Measurements from ENCODE around the gene SYCE1.
"Not testable (repeated sequence)": the region's sequence is repeated elsewhere in the genome, so short reads cannot be mapped to it uniquely, and the experiment has no call there.

Gene SYCE1

GRCh38 chr10:133557381-133557780 lies 8.0 kb downstream of the SYCE1 start:
- DNase-seq (ENCODE audit: low read depth) = no peak

- DNase-seq (ENCODE audit: low read depth) = no peak
These were observed 9.9 kb downstream of the SYCE1 start for GRCh38 chr10:133555521-133555920.

GRCh38 chr10:133554600-133554999 lies 10.8 kb downstream of the SYCE1 start:
- DNase-seq (ENCODE audit: low read depth) = no peak

DNA sequence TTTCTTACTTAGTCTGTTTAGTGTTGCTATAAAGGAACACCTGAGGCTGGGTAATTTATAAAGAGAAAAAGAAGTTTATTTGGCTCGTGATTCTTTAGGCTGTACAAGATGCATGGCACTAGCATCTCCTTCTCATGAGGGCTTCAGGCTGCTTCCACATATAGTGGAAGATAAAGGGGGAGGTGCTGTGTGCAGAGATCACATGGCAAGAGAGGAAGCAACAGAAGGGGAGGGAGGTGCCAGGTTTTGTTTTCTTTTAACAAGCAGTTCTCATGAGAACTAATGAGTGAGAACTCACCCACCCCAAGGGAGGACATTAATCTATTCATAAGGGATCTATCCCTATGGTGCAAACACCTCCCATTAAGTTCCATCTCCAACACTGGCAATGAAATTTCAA lies 20.9 kb downstream of the SYCE1 start:
- DNase-seq (ENCODE audit: low read depth) = no peak

DNA sequence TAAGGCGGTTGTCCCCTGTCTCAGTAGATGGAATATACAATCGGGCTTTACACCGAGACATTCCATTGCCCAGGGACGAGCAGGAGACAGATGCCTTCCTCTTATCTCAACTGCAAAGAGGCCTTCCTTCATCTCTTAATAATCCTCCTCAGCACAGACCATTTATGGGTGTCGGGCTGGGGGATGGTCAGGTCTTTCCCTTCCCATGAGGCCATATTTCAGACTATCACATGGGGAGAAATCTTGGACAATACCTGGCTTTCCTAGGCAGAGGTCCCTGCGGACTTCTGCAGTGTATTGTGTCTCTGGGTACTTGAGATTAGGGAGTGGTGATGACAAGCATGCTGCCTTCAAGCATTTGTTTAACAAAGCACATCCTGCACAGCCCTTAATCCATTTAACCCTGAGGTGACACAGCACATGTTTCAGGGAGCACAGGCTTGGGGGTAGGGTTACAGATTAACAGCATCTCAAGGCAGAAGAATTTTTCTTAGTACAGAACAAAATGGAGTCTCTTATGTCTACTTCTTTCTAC lies 23.9 kb downstream of the SYCE1 start:
- DNase-seq (ENCODE audit: low read depth) = not testable (repeated sequence)

DNA sequence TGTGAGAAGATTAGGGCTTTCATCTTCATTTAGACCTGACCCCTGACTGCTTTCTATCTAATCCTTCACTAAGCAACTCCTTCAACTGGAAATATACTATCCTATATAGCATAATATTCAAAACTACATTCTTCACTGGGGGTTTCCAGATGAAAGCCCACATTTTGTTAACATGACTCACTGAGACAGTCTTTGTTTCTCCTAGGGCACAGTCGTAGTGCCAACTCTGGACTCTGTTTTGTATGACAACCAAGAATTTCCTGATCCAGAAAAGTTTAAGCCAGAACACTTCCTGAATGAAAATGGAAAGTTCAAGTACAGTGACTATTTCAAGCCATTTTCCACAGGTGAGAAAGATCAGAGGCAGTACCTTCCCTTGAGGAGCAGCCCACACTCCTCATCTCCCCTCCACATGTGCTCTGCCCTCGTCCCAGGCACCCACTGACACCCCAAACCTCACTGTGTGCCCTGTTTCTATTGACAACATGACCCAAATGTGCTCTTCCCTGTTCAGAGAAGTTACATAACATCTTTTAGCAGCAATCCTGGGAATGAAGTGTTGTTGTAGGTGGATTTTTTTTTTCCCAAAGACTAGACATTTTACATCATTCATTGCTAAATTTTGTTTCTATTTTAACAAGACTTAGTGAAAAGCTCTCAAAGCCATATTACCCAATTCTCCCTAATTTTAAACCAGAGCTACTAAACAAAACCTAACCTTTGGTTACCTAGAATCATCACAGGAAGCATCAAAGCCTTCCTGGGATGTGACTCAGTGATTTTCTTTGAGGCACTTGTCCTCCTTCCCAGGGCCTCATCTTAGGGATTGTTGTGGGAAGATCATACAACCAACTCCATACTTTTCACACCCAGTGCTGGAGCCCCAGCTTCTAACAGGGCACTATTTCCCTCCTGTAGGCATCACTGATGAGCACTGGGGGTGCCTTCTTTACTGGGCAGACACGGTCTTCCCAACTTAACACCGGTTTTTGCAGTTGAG lies 27.5 kb downstream of the SYCE1 start:
- no peak for DNase-seq (ENCODE audit: low read depth)

DNA sequence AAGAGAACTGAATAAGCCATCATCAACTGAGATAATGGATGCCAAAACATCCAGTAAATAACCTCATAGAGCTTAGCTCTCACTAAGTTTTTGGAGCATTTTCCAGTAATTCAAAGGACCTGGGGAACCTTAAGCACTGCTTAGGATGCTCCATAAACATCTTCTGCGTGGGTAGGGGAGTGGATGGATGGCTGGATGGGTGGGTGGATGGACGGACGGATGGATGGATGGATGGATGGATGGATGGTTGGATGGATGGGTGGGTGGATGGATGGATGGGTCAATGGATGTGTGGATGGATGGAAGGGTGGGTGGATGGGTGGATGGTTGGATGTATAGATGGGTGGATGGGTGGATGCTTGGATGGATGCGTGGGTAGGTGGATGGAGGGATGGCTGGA lies 29.2 kb downstream of the SYCE1 start:
- no peak for DNase-seq (ENCODE audit: low read depth)

GRCh38 chr10:133534417-133534816 lies 31.0 kb downstream of the SYCE1 start:
- DNase-seq (ENCODE audit: low read depth) = no peak

DNA sequence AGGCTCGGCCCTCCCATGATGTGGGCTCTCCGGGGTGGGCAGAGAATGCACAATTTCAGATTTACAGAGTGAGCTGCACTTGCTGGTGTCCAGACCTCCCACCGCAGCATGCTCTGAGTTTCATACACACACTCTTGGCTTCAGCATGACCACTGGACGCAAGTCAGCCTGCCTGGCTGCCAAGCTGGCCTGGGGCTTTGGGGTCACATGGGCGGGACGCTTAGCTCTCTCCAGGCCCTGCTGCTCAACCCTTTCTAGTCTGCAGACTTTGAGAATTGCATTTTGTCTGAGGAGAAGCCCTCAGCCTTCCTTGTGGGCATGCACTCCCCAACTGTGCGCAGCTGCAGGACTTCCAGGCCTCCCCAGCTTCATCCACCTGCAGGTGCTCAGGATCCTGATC lies 32.5 kb downstream of the SYCE1 start:
- no peak for DNase-seq (ENCODE audit: low read depth)

DNA sequence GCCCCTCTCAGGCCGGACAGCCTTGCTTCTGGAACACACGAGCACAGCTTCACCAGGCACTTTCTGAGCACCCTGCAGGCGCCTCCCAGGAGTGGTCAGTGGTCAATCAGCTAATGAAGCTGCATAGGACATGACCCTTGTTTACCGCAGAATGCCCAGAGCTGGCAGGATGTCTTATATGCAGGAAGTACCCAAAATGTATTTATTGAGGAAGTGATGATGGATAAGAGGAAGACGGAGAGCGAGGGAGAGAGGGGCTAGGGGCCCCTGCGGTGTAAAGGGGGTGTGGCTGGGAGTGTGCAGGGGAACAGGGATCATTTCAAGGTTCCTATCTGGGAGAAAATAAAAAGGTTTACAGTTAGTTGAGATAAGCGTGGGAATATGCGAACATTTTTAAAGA lies 34.9 kb downstream of the SYCE1 start:
- no peak for DNase-seq (ENCODE audit: low read depth)

GRCh38 chr10:133529576-133529946 lies 35.8 kb downstream of the SYCE1 start:
- DNase-seq (ENCODE audit: low read depth) = no peak

GRCh38 chr10:133528845-133529575 lies 36.4 kb downstream of the SYCE1 start:
- DNase-seq (ENCODE audit: low read depth) = no peak

- DNase-seq (ENCODE audit: low read depth) = no peak
These were observed 37.0 kb downstream of the SYCE1 start for GRCh38 chr10:133528296-133528844.

DNA sequence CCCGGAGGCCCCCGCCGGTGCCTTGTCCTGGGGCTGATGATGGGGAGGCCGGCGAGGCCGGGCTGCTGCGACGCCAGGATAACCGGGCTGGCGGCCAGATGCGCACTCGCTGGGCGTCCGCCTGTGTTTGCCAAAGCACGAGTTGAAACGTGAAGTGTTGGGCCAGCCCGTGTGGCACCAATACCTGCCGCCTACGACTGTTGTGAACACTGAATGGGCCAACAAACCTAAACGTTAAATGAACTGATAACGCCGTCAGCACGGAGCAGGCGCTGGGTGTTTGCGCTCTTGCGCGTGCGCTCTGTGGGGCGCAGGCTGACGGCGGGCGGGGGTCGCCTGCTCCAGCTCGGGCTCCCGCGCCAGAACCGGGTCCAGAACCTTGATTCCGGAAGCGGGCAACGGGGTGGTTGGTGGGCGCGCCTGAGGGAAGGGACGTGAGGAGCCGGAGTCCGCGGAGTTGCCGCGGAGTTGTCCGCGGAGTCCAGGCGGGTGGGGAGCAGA lies 37.6 kb downstream of the SYCE1 start:
- DNase-seq (ENCODE audit: low read depth) = no peak

- DNase-seq (ENCODE audit: low read depth) = no peak
These were observed 38.3 kb downstream of the SYCE1 start, which contains the start of gene CYP2E1 for GRCh38 chr10:133526957-133527588. CYP2E1 (plus strand) TSS chr10:133527363; CDS start chr10:133527396, 33 bp downstream.

GRCh38 chr10:133525444-133525843 lies 39.9 kb downstream of the SYCE1 start:
- no peak for DNase-seq (ENCODE audit: low read depth)

DNA sequence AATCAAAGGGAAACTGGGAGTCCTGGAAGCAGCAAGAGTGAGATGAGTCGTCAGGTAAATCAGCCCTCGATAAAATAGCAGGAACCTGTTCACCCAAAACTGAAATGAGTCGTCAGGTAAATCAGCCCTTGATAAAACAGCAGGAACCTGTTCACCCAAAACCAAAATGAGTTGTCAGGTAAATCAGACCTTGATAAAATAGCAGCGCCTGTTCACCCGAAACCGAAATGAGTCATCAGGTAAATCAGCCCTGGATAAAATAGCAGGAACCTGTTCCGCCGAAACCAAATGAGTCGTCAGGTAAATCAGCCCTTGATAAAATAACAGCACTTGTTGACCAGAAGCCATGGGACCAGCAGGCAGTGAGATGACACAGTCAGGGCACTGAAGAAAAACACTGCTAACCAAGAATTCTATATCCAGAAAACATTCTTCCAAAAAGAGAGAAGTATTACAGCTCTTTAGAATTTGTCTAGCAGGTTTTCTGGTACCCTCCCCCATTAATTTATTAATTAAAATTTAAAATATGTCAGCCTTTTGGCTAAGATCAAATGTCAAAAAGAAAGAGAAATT lies 41.7 kb downstream of the SYCE1 start:
- no peak for DNase-seq (ENCODE audit: low read depth)

DNA sequence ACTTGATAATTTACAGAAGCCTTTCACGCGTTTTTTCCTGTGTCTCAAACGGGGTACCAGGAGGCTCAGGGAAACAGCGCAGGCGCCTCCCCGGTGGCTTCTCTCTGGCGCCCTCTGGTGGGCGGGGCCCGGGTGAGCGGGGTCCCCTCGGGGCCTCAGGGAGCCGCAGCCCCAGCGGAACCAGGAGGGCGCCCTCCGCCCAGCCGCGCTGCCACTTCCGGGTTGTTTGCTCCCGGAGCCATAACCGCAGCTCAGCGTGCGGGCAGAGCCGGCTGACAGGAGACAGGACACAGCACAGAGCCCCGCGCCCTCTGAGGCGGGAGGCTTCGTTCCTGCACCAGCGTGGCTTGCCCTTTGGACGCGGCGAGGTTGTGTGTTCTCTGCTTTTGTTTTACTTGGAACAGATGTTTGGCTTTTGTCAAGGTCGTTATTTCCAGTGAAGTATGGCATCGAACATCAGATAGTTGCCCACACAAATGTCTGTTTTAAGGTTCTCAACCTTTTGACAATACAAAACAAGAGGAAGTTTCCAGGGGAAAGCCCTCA lies 45.1 kb downstream of the SYCE1 start:
- DNase-seq (ENCODE audit: low read depth) = no peak

DNA sequence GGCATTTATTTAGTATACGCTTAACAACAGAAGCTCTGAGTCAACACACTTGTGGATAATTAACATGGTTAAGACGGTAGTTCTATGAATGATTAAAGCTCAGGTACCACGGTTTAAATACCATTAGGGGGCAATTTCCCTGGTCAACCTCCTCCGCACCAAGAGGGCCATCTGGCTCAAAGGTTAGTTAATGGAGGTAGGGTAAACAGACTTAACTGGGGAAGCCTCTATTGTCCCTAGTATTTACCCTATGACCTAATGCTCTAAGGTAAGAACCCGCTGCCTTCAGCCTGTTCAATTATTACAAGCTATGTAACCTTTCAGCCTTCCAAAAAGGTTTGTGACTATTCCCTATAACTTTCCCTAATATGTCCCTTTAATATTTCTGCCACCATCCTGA lies 46.9 kb downstream of the SYCE1 start:
- DNase-seq (ENCODE audit: low read depth) = not testable (repeated sequence)

- DNase-seq (ENCODE audit: low read depth) = no peak
These were observed 49.3 kb downstream of the SYCE1 start for GRCh38 chr10:133516057-133516456.

- DNase-seq (ENCODE audit: low read depth) = no peak
These were observed 49.9 kb downstream of the SYCE1 start for GRCh38 chr10:133515471-133515870.

Data from HS-5 (cell line).